ENCODE data around the gene DIS3L2.

The DIS3L2 gene

DNA sequence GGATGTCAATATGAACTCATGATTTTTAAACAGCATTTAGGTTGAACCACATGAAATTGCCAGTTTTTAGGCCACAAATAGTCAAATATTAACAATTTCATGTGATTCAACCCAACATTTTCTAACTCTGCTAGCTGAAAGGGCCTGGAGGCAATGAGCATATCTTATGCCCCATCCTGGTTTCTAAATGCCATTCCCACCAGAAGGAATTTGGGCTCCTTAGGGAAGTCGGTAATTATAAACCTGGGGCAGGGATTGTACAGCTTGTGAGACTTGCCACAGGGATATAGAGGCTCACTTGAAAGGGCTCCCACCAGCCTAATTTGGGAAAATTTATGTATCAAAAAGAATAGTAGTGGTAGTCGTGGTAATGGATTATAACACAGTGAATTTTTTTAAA lies 238.7 kb downstream of the DIS3L2 start:
- DNase-seq = no peak

DNA sequence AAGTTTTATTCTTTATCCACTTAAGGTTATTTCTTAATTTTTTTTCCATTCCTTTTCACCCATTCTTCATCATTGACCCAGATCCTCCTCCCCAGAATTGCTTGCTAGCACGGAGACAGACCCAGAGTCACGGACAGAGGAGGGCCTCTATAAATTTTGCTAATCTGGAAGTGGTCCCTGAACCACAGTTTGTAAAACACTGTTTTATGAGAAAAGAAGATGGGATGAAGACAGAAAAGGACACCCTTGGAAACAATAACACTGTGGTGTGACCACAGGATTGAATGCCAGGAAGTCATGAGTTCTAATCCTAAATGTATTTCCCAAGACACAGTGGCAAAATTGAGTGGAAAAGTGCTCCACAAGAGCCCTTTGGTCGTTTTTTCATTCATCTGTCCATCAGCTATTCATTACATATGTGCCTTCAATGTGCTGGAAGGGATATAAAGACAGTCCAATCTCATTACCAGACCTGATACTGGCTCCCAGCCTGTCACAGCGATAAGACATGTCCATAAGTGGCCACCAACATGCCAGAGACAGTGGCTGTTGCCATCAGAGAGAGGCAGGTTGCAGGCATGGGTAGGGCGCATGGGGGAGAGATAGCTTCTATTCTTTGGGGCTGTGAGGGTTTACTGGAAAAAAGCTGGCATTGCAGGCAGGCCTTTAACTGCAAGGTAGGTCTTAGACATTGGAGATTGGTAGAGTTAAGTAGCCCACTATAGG lies 241.8 kb downstream of the DIS3L2 start:
- no peak for DNase-seq

DNA sequence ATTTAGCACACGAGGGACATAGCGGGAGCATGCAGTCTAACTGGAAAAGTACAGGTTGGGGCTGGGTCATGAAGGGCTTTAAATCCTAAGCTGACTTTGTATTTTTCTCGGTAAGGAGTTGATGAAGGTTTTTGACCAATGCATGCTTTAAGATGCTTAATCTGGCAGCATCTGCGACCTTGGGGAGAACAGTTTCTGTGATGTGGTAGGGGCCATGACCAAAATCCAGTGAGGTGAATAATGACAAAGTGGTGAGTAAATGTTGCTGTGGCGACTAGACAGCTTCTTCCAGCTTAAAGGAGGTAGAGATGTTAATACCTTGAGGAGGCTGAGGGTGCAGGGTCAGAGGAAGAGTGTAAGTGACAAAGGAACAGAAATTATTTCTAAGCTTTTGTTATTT lies 242.4 kb downstream of the DIS3L2 start:
- no peak for DNase-seq

DNA sequence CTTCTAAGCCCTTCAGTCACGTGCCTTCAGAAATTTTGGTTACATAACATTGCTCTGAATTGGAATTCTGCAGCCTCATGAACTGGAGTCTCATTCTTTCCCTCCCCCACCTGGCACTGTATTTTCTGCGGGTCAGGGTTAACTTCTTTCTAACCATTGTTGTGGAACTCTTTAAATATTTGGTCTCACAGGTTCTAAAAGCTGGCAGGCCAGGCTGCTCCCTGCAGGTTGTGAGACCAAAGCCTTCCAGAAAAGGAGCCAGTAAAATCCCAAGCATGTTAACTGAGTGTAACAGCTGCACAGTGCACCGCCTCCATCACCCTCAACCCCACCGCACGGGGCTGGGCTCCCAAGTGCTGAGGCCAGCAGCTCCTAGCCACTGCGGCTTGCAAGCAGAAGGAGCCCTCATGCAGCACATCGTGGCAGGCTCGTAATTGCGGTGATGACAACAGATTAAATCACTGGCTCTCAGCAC lies 243.0 kb downstream of the DIS3L2 start:
- no peak for DNase-seq

DNA sequence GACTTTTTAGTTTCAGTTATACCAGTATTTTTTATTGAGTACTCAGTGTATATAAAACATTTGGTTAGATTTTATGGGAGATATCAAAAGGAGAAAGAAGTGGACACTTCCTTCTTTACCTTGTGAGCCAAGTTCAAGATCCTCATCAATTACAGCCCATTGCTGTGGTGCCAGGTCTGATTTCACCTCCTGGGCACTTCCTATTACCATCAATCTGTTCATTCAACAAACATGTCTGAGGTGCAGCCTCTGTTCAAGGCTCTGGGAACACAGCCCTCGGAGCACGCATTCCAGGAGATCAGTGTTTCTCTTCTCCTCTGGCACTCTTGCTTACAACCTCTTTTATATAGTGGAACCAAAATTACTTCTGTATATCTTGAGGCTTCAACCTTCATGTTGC lies 245.7 kb downstream of the DIS3L2 start:
- DNase-seq = no peak

DNA sequence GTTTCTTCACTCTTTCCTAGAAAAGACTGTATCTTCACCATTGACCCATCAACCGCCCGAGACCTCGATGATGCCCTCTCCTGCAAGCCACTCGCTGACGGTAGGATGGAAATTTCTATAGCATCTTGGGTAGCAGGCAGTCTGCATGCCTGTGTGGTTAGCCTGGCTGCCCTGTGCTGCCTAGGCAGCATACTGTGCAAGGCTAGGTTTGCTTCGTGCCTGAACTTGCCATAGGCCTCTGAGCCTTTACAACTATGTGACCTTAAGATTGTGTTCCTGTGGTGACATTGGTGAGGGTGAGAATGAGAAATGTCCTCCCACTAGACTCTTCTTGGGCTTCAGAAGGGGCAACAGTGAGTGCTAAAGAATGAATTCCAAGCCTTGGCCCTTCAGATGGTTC lies 248.8 kb downstream of the DIS3L2 start:
- no peak for DNase-seq

DNA sequence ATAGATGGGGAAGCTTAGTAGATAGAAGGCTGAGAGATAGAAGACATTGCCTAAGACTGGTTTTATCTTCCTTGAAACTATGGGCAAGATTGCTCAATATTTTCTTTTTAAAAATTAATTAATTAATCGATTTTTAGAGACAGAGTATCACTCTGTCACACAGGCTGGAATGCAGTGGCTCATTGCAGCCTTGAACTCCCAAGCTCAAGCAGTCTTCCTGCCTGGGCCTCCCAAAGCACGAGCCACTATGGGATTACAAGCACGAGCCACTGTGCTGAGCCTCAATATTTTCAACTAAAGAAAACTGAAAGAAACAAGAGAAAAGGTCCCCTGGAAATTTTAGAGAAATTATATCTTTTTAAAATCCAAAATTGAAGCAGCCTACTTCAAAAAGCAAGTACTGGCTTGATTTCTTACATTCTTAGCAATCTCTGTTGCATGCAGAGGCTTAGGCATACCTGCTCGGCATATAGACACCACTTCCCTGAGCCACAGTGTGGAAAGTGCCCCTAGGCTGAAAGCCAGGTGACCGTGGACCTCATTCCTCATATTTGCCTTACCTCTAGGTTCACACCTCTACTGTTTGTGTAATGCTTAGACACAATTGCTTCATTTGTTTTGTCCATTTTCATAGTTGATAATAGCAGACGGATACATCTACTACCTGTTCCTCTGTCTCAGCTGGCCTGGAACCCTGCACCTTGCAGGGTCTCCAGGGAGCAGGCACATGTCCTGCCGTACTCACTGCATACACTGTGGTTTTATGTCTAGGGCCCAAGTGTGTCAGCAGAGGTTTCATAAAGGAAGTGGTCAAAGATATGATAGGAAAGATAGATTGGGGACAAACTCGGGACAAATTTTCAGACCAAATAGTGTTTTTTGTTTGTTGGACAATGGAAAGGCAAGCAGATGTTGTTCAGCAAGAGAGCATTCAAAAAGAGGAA lies 250.5 kb downstream of the DIS3L2 start:
- DNase-seq = no peak

DNA sequence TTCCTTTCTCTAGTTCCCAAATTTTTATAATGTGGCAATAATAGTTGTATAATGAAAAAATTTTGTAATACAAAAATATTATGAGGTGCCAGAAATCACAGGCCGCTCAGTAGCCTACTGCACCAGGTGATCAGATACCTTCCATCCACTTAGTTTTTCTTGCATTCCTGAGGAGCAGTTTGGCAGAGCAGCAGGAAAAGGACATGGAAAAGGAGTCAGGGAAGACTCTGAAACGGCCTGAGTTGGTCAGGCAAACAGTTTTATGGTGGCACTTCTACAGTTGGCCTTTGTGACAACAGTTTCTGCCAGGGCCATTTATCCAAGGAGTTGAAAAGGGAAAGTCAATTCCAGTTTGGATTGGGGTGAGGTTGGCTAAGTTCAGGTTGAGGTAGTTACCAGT lies 251.7 kb downstream of the DIS3L2 start:
- DNase-seq = no peak

DNA sequence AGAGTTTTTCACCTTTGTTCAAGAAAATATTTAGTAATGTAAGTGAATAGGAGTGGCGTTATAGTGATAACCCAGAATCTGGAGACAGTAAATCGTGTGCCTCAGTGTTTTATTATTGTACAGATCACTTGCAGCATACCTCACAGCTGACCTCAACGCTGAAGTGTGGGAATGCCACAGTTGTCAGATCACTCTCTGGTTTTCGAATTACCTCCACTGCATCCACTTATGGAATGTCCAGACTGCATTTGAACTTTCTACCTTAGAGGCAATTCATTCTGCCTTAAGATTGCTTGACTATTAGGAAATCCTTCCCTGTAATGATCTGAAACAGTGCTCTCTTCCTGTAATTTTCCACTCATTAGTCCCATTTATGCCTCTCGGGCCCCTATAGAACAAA lies 252.5 kb downstream of the DIS3L2 start:
- DNase-seq = no peak

DNA sequence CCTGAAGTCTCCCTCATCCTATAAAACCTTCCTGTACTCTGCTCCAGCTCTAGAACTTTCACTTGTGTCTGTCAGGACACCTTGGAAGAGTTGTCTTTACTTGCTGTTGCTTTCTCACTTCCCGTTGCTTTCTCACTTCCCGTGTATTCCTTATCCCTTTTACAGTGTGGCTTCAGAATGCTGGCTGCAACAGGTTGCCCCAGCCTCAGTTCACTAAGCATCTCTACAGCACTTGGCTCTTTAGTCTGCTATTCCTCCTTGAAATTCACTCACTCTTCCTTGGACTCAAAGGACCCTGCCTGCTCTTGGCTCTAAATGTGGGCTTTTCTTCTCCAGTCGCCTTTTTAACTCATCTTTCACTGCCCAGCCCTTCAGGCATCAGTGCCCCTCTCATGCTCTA lies 254.5 kb downstream of the DIS3L2 start:
- DNase-seq = no peak

DNA sequence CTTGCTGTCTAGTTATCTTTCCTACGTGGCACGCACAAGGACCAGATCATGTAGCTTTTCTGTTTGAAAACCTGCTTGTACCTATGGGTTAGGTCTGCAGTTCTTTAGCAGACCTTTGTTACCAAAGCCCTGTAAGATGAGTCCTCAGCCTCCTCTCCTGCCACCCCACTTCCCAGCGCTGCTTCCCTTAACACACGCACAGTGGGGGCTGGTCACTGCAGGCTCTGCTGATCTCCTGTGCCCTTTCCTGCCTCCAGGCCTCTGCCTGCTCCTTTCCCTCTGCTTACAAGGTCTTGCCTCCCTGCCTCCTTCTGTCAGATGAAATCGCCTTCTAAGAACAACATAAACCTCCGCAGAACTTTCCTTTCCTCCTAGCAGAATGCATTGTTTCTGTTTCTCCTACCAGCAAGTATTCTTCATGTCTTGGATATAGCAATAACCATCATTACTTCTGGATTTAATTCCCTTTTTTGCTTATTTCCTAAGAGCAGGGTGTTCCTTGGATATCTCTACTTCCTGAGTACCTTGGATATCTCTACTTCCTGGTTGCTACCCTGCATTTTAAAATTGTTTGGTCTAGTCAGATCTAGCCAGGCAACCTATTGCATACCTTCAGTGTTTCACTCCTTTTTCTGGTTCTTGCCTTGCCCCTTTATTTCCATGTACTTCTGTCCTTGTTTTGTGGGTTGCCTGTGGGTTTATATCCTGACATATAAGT lies 257.4 kb downstream of the DIS3L2 start:
- DNase-seq = no peak

DNA sequence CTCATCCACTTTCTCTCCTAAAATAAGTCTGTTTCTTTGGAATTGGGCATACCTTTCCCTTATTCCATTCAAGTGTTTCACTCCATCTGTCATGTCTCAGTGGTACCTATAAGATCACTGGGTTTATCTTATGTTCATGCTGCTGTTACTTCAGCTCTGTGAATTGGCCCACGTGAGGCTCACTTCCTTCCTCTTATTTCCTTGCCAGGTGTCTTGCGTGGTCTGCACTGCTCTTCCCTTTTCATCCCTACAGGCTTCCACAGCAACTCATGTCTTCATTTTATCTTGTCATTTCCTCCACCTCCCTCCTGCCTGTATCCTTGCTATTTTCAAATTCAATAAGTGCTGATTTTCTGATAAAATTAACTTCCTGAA lies 258.0 kb downstream of the DIS3L2 start:
- no peak for DNase-seq

DNA sequence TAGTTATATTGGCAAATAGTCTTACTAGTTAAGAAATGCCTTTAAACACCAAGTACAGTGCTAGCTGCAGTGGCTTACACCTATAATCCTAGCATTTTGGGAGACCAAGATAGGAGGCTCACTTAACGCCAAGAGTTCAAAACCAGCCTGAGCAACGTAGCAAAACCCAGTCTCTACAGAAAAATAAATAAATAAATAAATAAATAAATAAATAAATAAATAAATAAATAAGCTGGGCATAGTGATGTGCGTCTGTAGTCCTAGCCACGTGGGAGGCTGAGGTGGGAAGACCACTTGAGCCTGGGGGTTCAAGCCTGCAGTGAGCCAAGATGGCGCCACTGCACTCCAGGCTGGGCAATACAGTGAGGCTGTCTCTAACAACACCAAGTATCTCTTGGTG lies 258.4 kb downstream of the DIS3L2 start:
- DNase-seq = no peak

DNA sequence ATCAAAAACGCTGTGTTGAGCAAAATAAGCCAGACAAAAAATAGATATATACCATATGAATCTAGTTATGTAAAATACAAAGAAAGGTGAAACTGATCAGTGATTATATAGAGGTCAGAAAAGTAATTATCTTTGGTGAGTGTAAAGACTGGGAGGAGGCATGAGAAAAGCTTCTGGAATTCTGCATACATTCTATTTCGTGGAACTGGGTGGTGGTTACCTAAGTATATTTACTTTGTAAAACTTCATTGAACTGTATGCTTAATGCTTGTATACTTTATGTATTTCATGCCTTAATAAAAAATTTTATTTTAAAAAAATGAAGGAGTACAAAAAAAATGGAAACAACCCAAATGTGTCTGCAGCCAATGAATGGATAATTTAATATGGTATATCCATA lies 263.9 kb downstream of the DIS3L2 start:
- no peak for DNase-seq

DNA sequence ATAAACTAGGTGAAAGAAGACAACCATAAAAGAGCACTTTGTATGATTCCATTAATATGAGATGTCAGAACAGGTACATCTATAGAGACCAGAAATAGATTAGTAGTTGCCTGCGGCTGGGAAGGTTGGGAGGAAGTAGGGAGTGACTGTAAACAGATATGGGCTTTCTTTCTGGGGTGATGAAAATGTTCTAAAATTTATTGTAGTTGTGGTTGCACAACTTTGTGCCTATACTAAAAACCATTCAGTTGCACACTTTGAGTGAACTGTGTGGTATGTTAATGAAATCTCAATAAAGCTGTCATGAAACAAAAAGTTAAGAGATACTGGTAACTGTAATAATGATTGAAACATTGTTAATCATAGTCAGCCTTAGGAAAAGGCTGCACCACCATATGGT lies 264.4 kb downstream of the DIS3L2 start:
- DNase-seq = no peak

DNA sequence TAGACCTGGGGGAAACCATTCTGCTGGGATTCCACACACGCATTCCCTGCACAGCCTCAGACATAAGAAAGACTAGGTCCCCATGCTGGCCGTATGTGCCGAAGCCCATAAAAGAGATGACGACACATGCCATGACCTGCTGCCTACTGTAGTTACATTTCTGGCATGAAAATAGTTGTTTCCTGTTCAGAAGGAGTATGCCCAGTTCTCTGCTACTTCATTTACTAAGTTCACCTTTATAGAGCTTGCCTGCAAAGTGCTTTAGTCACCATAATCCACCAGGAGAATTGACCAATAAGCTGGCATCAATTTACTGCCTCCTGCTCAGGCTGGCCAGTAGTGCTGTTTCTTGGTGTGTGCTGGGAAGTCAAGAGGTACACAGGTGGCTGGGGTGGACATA lies 266.8 kb downstream of the DIS3L2 start:
- no peak for DNase-seq

DNA sequence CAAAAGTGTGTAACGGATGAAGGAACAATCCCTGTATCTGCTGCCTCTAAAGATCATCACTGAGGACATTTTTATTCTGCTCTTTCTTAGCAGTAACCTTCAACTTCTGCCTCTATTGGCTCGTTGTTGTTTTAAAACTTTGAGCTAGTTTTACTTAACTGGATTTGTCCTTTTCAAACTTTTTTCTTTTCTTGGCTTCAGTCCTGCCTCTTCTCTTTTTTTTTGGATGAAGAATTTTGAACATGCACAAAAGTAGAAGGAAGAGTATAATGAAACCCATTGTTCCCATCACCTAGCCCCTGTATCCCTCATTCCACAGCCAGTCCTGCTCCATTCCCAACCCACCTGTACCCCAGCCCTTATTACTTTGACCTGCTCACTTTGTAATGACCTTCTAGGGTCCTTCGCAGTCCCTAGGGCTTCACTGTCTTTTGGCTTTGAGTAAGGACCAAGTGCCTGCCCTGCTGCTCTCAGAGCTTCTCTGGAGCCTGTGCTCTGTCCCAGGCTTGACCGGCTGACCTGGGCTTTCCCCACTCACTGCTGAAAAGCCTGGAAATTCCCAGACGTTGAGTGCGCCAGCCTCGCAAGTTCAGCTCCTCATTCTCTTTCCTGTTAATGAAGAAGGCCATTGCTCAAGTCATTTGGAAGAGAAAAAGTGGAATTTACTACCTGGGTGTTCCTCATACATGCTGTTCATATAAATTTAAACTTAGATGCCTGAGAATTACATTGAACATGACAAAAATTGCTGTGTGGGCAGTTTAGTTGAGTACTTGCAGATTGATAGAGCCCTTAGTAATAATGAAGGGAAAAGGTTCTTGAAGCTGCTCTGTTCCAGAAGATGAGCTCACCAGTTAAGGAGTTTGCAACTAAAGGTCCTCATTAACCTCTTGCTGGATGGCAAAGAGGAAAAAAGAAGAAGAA lies 267.7 kb downstream of the DIS3L2 start:
- DNase-seq = no peak

DNA sequence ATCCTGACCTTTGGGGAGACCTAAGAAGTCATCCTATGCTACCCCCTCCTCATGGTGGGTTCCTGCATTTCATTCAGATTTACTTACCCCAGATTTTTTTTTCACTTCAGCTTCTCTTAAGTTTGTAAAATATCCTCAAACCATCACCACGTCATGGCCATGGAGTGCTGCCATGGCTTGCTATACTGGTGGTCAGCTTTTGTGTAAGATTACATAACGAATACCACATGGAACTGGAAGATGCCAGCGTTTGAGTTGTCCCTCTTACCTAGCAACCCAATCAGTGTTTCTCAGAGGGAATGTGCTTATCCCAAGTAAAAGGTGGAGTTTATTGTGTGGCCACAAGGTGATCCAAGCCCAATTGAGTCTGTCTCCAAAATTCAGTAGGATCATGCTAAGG lies 268.4 kb downstream of the DIS3L2 start:
- DNase-seq = no peak

DNA sequence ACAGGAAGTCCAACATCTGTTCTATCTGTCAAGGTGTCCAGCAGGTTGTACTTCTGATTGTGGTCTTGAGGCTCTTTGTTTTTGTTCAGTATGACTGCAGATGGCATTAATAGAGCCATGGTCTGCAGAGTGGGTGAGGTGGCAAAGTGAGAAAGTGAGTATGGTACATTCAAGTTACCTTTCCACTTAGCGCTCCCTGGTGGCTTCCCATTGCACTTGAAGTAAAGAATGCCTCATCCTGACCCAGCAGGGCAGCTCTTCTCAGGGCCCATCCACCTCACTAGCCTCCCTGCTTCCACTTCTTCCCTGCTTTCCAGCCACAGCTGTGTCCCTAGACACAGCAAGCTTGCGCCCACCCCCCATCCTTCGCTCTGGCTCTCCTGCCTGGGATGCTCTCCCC lies 269.0 kb downstream of the DIS3L2 start:
- no peak for DNase-seq

DNA sequence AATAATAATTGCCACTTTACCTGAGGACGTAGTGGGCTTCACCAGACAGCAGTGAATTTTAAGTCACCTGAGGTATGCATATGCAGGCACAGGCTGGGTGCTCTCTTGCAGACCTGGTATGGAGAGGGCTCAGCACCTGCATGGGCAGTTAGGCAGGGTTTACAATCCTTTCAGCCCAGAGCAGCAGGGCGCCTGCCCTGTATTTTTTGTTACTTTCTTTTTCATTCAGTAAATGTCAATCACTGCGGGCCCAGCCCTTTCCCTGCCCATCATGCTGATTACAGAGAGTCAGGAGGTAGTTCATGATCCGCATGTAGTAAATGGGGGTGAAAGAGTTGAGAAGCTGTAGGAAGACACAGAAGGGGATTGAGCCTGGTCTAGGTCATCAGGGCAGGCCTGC lies 270.0 kb downstream of the DIS3L2 start:
- no peak for DNase-seq

DNA sequence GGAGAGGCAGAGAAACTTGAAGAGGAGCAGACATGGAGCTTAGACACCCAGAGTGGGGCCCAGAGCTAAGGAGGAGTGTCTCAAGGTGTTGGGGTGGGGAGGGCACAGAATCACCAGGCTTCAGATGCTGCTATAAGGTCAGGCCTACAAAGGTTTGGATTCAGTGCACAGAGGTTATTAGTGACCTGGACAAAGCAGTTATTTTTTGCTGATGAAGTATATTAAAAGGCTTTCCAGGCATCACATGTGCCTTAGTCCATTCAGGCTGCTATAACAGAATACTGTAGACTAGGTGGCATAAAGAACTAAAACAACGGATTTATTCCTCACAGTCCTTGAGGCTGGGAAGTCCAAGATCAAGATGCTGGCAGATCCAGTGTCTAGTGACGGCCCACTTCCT lies 271.4 kb downstream of the DIS3L2 start:
- DNase-seq = no peak

DNA sequence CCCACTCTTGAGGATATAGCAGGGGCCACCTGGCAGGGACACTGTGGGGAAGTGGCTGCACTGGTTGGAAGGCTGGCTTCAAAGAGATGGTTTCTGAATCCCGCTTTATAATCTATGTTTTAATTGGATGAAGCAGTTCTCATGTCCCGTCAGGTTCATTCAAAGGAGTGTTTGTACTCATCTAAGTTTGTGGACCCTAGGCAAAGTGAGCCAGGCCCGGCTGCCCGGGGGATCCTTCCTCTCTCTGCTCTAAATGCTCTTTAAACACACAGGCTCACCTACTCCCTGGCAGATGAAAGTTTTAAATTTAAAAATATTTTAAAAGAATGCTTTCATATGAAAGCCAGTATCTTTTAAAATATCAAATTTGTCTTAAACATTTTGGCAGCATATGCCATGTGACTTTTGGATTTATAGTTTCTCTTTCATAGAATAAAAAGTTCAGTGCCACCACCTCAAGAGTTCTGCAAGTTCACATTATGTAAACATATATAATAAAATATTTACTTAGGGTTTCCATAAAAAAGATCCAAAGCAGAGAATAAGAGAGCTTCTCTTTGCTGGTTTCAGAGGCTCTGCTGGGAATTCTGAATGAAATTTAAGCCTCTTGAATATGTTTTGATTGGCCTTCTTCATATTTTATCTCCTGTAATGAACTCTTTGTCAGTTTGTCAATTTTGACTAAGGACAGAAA lies 273.6 kb downstream of the DIS3L2 start:
- DNase-seq = no peak
